Erythroblast (primary cell): Measurements from ENCODE around the gene PLCB3.

Source experiments
- DNase-seq, 2 experiments: peaks; one replicate each; lab custom pipeline; 2025; lab: John Stamatoyannopoulos, UW
- GATA1 ChIP-seq: IDR thresholded peaks from 2 replicates; pipeline ENCODE4 v1.6.1; 2011; ENCODE audit warnings: low read depth, mild to moderate bottlenecking, control low read depth, low read length, moderate library complexity
- POLR2A ChIP-seq: IDR thresholded peaks from 2 replicates; pipeline ENCODE4 v1.6.1; 2011; ENCODE audit warnings: mild to moderate bottlenecking, low read length

Gene PLCB3

GRCh38 chr11:64255135-64256128 lies 4.1 kb downstream of the PLCB3 start:
- no peak for TF ChIP-seq GATA1
- no peak for TF ChIP-seq POLR2A
- DNase-seq = no peak

- DNase-seq = no peak
- TF ChIP-seq GATA1 (no peak), POLR2A (no peak)
Measured at GRCh38 chr11:64256300-64256699, 5.0 kb downstream of the PLCB3 start.

- no peak for DNase-seq
- no peak for TF ChIP-seq POLR2A
- TF ChIP-seq GATA1 = no peak
Measured at GRCh38 chr11:64258356-64258755, 7.0 kb downstream of the PLCB3 start.

DNA sequence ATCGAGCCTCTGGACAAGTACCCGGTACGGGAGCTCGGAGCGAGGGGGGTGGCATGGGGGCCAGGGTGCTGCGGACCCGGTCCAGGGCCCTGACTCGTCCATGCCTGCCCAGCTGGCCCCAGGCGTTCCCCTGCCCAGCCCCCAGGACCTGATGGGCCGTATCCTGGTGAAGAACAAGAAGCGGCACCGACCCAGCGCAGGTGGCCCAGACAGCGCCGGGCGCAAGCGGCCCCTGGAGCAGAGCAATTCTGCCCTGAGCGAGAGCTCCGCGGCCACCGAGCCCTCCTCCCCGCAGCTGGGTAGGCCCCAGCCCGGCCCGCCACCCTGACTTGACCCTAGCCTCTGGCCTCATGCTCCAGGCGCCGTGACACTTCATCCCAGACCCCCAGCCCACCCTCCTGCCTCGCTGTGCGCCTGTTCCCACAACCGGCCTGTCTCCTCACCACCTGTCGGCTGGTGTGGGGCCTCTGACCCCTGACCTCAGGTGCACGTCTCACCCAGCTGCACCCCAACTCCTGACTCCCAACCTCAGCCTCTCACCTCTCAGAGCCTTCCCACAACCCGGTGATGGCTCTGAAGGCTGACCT lies 7.7 kb downstream of the PLCB3 start:
- TF ChIP-seq POLR2A = no peak
- no peak for TF ChIP-seq GATA1
- DNase-seq = no peak

DNA sequence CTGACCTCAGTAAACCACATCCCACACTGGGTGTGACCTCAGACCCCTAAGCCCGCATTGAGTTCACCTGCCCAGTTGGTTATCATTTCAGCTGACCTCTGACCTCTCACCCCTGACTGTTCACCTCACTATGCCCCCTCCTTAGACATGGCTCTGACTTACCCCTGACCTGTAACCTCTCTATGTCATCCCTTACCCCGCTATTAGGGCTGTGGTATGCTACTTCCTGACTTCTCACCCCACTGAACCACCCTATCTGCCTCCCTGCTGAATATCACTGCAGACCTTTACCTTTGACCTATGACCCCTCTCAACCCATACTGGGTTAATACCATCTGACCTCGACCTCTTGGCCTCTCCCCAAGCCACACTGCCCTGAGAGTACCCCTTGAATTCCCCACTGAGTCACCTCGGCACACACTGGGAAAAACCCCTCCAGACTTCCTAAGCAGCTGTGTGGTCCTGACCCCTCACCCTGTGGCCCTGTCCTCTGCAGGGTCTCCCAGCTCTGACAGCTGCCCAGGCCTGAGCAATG lies 8.3 kb downstream of the PLCB3 start:
- TF ChIP-seq GATA1 = no peak
- no peak for TF ChIP-seq POLR2A
- DNase-seq = no peak

DNA sequence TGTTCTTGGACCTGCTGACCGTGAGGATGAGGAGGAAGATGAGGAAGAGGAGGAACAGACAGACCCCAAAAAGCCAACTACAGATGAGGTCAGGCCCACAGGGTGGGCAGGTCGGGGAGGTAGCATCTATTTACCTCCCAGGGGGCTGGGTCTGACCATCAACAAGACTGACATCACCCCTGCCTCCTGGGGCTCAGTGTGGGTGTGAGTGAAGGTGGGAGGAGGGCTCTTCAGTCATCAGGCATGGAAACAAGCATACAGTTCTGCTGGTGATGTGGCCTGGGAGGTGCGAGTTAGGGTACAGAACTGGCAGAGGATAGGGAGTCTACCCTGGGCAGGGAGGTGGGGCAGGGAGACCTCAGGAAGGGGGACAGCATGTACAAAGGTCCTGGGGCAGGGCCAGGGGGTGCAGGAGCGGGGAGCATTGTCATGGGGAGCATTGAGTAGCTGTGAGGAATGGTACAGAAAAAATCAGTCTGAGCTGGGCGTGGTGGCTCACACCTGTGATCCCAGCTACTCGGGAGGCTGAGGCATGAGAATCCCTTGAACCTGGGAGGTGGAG lies 8.9 kb downstream of the PLCB3 start:
- no peak for DNase-seq
- TF ChIP-seq POLR2A (no peak), GATA1 (no peak)

DNA sequence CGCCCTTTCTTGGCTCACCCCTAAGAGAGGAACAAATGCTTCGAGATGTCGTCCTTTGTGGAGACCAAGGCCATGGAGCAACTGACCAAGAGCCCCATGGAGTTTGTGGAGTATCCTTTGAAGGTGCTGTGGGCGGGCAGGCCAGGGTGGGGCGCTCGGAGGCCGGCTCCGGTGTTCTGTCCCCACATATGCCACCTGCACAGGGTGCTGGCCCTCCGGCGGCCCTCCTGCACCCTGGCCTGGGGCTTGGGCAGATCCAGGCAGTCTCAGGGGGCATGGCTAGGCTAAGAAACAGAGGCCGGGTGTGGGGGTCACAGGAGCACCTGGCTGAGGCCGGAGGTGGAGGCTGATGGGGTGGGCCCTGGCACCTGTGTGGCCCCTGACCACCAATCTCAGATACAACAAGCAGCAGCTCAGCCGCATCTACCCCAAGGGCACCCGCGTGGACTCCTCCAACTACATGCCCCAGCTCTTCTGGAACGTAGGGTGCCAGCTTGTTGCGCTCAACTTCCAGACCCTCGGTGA lies 10.3 kb downstream of the PLCB3 start:
- no peak for TF ChIP-seq POLR2A
- no peak for TF ChIP-seq GATA1
- no peak for DNase-seq

GRCh38 chr11:64262271-64263002 lies 11.1 kb downstream of the PLCB3 start:
- TF ChIP-seq POLR2A (no peak), GATA1 (no peak)
- no peak for DNase-seq

- DNase-seq = no peak
- no peak for TF ChIP-seq POLR2A
- TF ChIP-seq GATA1 = no peak
Measured at GRCh38 chr11:64263021-64263946, 12.0 kb downstream of the PLCB3 start.

- TF ChIP-seq POLR2A (no peak), GATA1 (no peak)
- DNase-seq = no peak
Measured at GRCh38 chr11:64263947-64264317, 12.6 kb downstream of the PLCB3 start.

DNA sequence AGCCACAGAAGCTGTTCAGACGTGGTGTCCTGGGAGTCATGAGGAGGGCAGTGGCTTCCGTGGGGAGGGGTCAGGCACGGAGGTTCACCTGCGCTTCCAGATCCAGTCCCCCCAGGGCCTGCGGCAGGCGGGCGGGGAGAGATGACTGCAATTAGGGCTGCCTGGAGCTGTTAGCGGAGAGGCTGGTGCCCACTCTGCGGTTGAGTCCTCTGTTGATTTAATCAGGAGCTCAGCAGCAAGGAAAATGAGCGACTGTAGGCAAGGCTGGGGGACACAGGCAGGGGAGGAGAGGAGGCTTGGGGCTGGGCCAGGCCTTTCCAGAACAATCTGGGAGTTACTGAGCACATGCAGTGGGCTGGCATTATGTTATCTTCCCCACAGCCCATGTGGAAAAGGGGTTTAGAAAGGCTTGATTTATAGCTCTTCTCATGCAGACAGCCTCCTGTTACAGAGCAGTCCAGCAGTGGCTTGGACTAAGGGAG lies 13.1 kb downstream of the PLCB3 start:
- no peak for TF ChIP-seq POLR2A
- no peak for TF ChIP-seq GATA1
- no peak for DNase-seq

DNA sequence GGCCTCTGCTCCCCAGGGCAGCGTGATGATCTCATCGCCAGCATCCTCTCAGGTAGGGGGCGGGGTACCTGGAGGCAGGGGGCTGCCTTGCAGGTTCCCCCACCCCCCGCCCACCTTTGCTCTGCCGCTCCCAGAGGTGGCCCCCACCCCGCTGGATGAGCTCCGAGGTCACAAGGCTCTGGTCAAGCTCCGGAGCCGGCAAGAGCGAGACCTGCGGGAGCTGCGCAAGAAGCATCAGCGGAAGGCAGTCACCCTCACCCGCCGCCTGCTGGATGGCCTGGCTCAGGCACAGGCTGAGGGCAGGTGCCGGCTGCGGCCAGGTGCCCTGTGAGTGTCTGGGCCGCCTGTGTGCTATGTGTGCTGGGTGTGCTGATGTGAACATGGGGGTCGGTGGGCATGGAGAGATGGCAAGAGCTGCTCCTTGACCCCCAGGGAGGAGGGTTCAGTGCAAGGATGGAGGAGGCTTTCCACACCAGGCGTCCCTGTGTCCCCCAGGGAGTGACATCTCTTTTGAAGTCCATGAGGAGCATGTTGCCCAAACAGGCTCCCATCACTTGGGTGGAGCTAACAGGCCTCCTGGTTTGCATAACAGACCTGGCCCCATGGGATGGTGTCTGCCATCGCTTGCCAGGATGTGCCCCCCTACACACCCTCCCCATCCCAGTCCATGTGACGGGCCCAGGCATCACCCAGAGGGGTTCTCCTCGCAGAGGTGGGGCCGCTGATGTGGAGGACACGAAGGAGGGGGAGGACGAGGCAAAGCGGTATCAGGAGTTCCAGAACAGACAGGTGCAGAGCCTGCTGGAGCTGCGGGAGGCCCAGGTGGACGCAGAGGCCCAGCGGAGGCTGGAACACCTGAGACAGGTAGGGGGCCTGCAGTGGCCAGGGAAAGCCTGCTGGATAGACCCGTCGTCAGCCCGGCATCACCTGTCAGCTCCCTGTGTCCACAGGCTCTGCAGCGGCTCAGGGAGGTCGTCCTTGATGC lies 14.1 kb downstream of the PLCB3 start:
- DNase-seq = no peak
- TF ChIP-seq POLR2A = no peak
- no peak for TF ChIP-seq GATA1
